GM19240 (cell line): ENCODE measurements around the gene CACNB4.
A peak's percentile ranks its signal among the peaks of the same experiment; 100 is the strongest.
"Not testable (repeated sequence)": the region's sequence is repeated elsewhere in the genome, so short reads cannot be mapped to it uniquely, and the experiment has no call there.

ENCODE experiments used
- DNase-seq: peaks from one replicate; pipeline ENCODE4 v3.0.0; 2011; ENCODE audit warnings: low spot score; ENCODE audit not compliant: insufficient read length

The CACNB4 gene

GRCh38 chr2:151907286-151908203 lies 191.3 kb downstream of the CACNB4 start:
- DNase-seq, result no peak

DNA sequence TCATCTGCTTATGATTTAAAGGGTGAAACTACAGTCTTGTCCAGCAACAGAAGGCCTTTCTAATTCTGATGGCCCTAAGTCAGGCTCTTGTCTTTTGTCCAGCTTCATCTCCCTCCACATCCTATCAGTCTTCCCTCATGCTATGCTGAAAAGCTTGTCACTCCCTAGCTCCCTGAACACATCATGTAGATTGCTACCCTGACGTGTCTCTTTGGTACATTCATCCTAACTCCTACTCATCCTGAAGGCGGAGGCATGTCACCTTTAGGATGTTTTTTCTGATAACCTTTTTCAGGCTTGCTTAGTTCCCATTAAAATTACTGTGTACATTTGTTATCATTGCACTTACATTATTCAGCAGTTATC lies 192.2 kb downstream of the CACNB4 start:
- DNase-seq, result no peak

GRCh38 chr2:151905963-151906632 lies 192.7 kb downstream of the CACNB4 start:
- no peak for DNase-seq

DNA sequence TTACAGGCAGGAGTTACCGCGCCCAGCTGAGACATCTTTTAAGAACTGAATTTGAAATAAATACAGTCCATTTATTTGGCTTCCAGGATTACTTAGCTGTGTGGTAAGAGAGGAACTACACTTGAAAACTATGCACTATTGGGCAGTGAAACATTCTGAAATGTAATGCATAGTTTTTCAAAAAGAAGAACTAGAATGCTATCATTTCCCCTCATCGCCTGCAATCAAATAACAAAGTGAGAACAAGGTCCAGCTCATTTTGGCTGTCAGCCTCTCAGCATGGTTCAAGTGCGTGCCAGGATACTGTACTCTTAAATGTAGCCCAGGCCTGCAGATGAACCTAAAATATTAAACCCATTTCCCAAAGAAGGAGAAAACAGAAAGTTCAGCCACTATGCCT lies 194.0 kb downstream of the CACNB4 start:
- DNase-seq, result no peak

DNA sequence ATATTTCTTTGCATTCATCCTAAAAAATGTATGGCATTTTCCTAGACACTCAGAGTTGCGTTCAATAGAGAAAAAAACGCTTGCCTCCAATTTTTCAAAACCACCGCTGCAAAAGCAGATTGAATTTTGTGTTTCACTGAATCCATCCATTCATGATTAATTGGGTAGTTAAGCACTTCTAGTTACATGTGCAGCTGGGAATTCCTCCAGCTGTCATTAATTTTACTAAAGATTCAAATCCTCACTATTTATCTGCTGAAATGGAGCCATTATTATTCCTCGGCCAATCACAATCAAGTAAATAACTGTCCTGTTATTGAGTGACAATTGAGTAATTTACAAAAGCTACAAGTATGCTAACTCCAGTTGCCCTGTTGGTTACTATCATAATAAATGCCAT lies 194.8 kb downstream of the CACNB4 start:
- no peak for DNase-seq

DNA sequence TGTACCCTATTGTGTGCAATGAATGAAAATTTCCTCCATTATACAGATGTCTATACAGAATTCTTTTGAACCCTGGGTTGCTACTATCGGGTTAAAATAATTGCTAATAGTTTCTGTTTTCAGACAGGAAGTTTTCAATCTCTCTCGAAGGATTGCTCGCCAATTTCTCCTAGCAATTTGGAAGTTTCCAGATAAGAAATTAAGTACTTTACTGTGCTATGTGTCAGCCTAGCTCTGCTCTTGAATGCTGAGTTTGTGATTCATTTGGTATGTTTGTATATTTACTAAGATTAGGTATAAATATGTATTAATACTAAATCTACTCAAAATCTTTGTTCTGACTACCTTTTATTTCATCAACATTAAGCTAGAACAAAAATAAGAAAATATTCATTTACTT lies 196.0 kb downstream of the CACNB4 start:
- no peak for DNase-seq

DNA sequence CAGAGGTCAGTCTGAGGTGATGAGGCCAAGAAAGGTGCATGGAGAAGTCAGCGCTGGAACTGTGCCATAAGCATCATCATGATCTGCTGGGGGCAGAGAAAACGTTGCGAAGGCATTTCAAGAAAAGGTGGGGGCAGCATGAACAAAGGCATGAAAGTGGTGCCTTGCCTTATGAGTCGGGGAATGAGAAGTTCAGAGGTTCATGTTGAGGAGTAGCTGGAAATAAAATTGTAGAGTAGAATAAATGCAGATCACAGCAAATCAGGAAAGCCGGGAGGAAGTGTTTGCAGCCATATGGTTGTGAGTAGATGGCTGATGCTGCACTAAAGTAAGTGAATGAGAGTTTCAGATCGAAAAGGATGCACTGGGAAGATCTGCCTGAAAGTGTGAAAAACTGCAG lies 198.5 kb downstream of the CACNB4 start:
- DNase-seq, result no peak

- no peak for DNase-seq
Measured at GRCh38 chr2:151899156-151899555, 199.7 kb downstream of the CACNB4 start.

GRCh38 chr2:151891566-151892194 lies 207.2 kb downstream of the CACNB4 start:
- DNase-seq, result no peak

DNA sequence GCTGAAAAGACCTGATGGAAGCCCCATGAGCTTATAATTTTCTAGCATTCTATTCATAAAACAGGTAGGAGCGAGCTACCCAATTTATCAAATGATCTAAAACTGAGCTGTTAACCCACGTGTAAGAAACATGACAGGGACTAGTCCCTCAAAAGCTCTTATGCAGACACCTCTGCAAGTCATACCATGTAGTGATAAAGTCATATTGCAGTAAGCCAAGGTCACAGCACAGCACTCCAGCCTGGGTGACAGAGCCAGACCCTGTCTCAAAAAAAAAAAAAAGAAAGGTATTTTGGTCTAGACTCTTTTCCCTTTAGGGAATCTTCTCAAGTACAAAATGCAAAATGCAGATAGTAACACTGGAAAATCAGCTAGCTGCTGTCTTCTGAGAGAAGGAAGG lies 211.7 kb downstream of the CACNB4 start:
- no peak for DNase-seq

- no peak for DNase-seq
Measured at GRCh38 chr2:151886241-151886640, 212.6 kb downstream of the CACNB4 start.

DNA sequence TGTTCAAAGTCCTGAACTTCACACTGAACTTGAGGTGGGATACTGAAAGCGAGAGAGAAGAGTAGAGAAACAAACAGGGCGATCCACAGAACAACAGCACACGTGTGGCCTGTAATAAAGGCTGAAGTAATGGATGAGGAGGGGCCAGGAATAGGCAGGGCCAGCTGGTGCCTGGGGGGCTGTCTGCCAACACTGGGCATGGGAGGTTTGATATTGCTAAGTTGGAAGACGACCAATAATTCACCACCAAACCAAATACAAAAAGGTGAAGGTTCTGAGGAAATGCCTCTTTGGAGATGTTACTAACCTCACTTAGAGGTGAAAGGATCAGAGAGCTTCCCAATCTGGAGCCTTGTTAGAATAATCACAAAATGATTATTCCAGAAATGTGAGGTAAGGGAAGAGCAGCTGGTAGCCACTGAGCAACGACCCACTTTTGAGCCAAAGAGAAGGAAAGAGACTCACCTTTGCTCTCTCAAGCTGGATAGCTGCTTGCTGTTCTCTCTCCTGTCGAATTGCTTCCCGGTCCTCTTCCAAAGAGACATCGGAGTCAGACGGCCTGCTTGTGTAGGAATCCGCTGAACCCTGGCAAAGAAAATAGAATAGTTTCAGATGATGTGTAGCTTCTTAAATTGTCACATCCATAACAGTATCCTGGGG lies 215.9 kb downstream of the CACNB4 start:
- DNase-seq, result no peak

DNA sequence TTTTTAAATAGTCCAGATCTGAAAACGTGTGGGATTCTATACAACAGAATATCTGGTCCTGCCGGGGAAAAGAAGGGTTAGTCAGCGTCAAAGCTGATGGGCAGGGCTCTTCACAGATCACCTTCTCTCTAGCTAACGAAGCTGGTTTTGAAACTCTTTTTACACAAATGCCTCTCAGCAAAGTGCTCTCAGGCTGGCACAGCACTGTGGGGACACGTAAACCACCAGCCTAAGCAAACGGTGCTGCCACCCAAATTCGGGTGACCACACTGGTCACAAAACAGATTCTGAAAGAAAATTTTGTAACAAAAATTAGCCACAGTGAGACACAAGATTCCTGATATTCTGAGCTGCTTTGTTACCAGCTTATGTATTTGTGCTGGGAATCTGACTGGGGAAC lies 217.5 kb downstream of the CACNB4 start:
- no peak for DNase-seq

- no peak for DNase-seq
Measured at GRCh38 chr2:151880586-151880985, 218.3 kb downstream of the CACNB4 start.

DNA sequence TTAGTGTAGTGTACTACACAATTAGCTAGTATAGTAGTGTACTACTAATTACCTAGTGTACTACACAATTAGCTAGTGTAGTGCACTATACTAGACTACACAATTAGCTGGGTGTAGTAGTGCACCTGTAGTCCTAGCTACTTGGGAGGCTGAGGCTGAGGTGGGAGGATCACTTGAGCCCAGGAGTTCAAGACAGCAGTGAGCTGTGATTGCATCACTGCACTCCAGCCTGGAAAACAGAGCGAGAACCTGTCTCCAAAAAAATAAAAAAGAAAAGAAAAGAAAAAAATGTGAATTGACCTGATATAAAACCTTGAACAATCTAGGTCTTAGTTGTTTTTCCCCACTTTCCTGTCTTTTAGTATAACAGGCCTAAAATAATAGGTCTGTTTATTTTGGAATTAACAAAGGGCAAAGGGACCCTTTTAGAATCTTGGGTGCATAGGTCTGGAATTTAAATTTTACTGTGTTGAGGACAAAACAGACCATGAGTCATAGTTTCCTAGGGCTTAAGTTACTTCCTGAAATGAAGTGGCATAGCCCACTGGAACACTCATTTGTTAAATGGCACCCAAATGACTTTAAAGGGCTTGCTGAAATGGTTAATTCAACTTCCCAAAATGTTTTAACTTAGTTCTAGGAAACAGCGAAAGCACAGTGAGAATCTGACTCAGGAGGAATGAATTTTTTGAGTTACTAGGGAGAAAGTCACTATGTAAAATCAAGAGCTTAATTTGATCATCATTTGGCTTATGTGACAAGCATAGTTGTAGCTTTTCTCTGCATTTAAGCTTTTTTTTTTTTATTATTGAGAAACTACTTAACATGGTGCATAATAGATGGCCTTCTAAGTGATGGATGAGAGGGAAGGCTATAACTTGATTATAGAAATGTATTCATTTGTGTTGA lies 219.9 kb downstream of the CACNB4 start:
- no peak for DNase-seq

- DNase-seq, result no peak
Measured at GRCh38 chr2:151878204-151878603, 220.6 kb downstream of the CACNB4 start.

DNA sequence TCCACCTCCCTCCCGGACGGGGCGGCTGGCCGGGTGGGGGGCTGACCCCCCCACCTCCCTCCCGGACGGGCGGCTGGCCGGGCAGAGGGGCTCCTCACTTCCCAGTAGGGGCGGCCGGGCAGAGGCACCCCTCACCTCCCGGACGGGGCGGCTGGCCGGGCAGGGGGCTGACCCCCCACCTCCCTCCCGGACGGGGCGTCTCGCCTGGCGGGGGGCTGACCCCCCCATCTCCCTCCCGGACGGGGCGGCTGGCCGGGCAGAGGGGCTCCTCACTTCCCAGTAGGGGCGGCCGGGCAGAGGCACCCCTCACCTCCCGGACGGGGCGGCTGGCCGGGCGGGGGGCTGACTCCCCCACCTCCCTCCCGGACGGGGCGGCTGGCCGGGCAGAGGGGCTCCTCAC lies 223.2 kb downstream of the CACNB4 start:
- DNase-seq, result not testable (repeated sequence)

DNA sequence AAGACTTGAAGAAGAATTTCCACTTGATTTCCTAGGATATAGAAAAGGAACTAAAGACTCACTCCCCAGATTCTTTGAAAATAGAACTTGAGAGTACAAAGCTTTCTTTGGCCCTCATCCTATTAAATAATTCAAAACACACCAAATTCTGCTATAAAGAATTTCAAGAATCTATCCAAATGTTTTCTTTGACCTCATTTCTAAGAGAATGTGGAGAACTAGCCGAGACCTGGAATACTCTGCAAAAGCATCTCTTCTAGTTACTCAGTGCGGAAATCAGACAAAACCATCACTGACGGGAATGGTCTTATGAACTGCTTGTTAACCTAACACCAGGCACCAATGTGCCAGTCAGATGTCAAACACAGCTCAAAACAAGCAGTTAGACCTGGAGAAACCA lies 226.4 kb downstream of the CACNB4 start:
- no peak for DNase-seq

- no peak for DNase-seq
Measured at GRCh38 chr2:151869291-151869690, 229.6 kb downstream of the CACNB4 start.

- peak; percentile 59 for DNase-seq
Measured at GRCh38 chr2:151862700-151863099, 236.1 kb downstream of the CACNB4 start.

GRCh38 chr2:151861174-151861573 lies 237.7 kb downstream of the CACNB4 start:
- DNase-seq, result no peak
